Esophagus muscularis mucosa (tissue), 3 donors: ENCODE results near the gene ST3GAL2.

Experiments used
- EP300 ChIP-seq: sonication (generic); formaldehyde crosslinking; IDR thresholded peaks from one replicate; pipeline ENCODE4 v1.6.1; 2017; ENCODE audit warnings: antibody characterized with exemption
- TF ChIP-seq, protein P1 (sequence below), 3 experiments: fragments of 200-600 bp in 2 of 3; fragments of 450-650 bp in 1 of 3; sonication (generic) in 2 of 3; IDR thresholded peaks; one replicate each; pipeline ENCODE4 v1.5.1; 2017 to 2019; ENCODE audit warnings: antibody characterized with exemption in 3 of 3, mild to moderate bottlenecking in 2 of 3, moderate library complexity in 1 of 3

DNA sequence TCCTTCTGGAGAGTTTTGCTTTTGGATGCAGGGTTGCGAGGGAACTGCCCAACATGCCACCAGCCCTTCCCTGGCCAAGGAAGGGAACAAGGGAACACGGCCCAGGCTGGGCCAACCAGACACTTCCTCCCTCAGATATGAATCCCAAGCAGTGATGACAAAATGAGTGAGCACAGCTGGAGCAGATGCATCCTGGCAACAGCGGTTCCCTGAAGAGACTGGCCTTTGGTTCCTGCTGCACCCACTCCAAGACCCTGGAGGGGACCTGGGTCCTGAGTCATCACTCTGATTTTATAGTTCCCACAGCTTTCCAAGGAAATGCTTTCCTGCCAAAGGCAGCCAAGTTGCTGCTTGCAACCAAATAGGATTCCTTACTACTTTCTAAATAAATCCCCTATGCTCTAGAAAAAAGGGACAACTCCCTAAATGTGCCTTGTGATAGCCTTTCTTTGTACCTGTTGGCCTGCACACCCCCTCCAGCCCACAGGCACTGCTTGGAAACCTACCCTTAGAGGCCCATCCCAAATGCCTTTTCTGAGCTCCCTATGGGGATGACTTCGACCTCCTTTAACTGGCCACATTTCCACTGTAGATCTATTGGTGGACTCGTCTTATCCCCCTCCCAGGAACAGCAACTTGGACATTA lies 5.3 kb downstream of the ST3GAL2 start:
- TF ChIP-seq, protein P1, sequence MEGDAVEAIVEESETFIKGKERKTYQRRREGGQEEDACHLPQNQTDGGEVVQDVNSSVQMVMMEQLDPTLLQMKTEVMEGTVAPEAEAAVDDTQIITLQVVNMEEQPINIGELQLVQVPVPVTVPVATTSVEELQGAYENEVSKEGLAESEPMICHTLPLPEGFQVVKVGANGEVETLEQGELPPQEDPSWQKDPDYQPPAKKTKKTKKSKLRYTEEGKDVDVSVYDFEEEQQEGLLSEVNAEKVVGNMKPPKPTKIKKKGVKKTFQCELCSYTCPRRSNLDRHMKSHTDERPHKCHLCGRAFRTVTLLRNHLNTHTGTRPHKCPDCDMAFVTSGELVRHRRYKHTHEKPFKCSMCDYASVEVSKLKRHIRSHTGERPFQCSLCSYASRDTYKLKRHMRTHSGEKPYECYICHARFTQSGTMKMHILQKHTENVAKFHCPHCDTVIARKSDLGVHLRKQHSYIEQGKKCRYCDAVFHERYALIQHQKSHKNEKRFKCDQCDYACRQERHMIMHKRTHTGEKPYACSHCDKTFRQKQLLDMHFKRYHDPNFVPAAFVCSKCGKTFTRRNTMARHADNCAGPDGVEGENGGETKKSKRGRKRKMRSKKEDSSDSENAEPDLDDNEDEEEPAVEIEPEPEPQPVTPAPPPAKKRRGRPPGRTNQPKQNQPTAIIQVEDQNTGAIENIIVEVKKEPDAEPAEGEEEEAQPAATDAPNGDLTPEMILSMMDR (IDR thresholded peaks at IDR 0.05): no peak
- no peak for TF ChIP-seq EP300
